SU-DHL-6 (cell line): ENCODE results near the gene ATP9A.

Experiments used
- H2AFZ ChIP-seq: fragments of 200-600 bp; sonication (generic); 2 replicates; pipeline ENCODE4 v1.6.1; 2014; ENCODE audit warnings: low read depth, mild to moderate bottlenecking, moderate library complexity, mixed read lengths, antibody characterized with exemption, low read length; ENCODE audit not compliant: severe bottlenecking
- H3F3A ChIP-seq: fragments of 200-600 bp; shearing (Covaris generic); 2 replicates; pipeline ENCODE4 v1.6.0; 2016; ENCODE audit warnings: antibody characterized with exemption, mild to moderate bottlenecking; ENCODE audit not compliant: insufficient read depth
- H3K27ac ChIP-seq: fragments of 200-600 bp; sonication (generic); 2 replicates; pipeline ENCODE4 v1.5.1; 2016; ENCODE audit warnings: low read depth, mild to moderate bottlenecking, low read length, moderate library complexity, mixed read lengths
- H3K27me3 ChIP-seq: fragments of 200-600 bp; sonication (generic), shearing (Covaris generic); 2 replicates; pipeline ENCODE4 v1.6.0; 2014; ENCODE audit warnings: mild to moderate bottlenecking, low read length
- H3K36me3 ChIP-seq: fragments of 200-600 bp; sonication (generic); 2 replicates; pipeline ENCODE4 v1.6.1; 2014; ENCODE audit warnings: mild to moderate bottlenecking, low read length, mixed read lengths
- H3K4me2 ChIP-seq: fragments of 300-600, 200-600 bp; shearing (Covaris generic), sonication (generic); 2 replicates; pipeline ENCODE4 v1.6.0; 2014; ENCODE audit warnings: low read length, low read depth, mild to moderate bottlenecking; ENCODE audit not compliant: poor library complexity, severe bottlenecking
- H3K4me3 ChIP-seq: fragments of 200-600 bp; sonication (generic); 2 replicates; pipeline ENCODE4 v1.5.1; 2014; ENCODE audit warnings: antibody characterized with exemption, low read length, mild to moderate bottlenecking, mixed read lengths; ENCODE audit not compliant: insufficient read depth, poor library complexity, severe bottlenecking
- H3K79me2 ChIP-seq: fragments of 200-600 bp; sonication (generic); 2 replicates; pipeline ENCODE4 v1.6.1; 2014; ENCODE audit warnings: mild to moderate bottlenecking, low read length, moderate library complexity; ENCODE audit not compliant: insufficient read depth
- H3K9ac ChIP-seq: fragments of 200-600 bp; sonication (generic); 2 replicates; pipeline ENCODE4 v1.7.0; 2014; ENCODE audit warnings: mild to moderate bottlenecking, low read length
- H3K9me2 ChIP-seq: fragments of 200-600 bp; sonication (generic); replicated peaks from 2 replicates; pipeline ENCODE4 v1.6.1; 2014; ENCODE audit warnings: low read length; ENCODE audit not compliant: insufficient read depth
- H3K9me3 ChIP-seq: fragments of 200-600 bp; sonication (generic); 2 replicates; pipeline ENCODE4 v1.6.1; 2014; ENCODE audit warnings: low read length, mixed read lengths; ENCODE audit not compliant: insufficient read depth
- H4K20me1 ChIP-seq: fragments of 200-600 bp; sonication (generic); 2 replicates; pipeline ENCODE4 v1.6.1; 2014; ENCODE audit warnings: low read depth, mild to moderate bottlenecking, antibody characterized with exemption, low read length, moderate library complexity, mixed read lengths
- CTCF ChIP-seq: fragments of 200-600 bp; sonication (generic); IDR thresholded peaks from one replicate; pipeline ENCODE4 v1.5.1; 2017; ENCODE audit warnings: antibody characterized with exemption, mild to moderate bottlenecking, low read length, moderate library complexity; ENCODE audit not compliant: insufficient read depth, poor library complexity, severe bottlenecking
- EZH2phosphoT487 ChIP-seq: fragments of 200-600 bp; sonication (generic), shearing (Covaris generic); conservative IDR thresholded peaks from 2 replicates; pipeline ENCODE4 v1.6.1; 2018; ENCODE audit warnings: mild to moderate bottlenecking, antibody characterized with exemption, low read length, moderate library complexity, mixed read lengths

Gene ATP9A

GRCh38 chr20:51573576-51574243, 194.5 kb downstream of the ATP9A start:
- no peaks in the 10 kb centered on the region for H3K9me3 ChIP-seq
- H3F3A ChIP-seq: no peaks in the 10 kb centered on the region
- H3K9ac ChIP-seq: no peak overlapping the region
- H3K27ac ChIP-seq: no peak overlapping the region
- H3K27me3 ChIP-seq: no peaks in the 10 kb centered on the region
- no peak overlapping the region for H3K4me3 ChIP-seq
- no peak for TF ChIP-seq EZH2phosphoT487
- no peaks in the 10 kb centered on the region for H3K9me2 ChIP-seq
- no peak overlapping the region for H3K4me2 ChIP-seq
- no peaks in the 10 kb centered on the region for H3K79me2 ChIP-seq
- no peaks in the 10 kb centered on the region for H3K36me3 ChIP-seq
- no peaks in the 10 kb centered on the region for H4K20me1 ChIP-seq
- H2AFZ ChIP-seq: no peak overlapping the region

GRCh38 chr20:51571460-51571794, 196.8 kb downstream of the ATP9A start:
- Histone ChIP-seq H3K9ac (no peak overlapping the region), H3K4me3 (no peak overlapping the region), H3K27me3 (no peaks in the 10 kb centered on the region), H4K20me1 (no peaks in the 10 kb centered on the region), H3K9me2 (no peaks in the 10 kb centered on the region), H3K79me2 (no peaks in the 10 kb centered on the region), H3K27ac (no peak overlapping the region), H3K9me3 (no peaks in the 10 kb centered on the region), H2AFZ (no peak overlapping the region), H3K4me2 (no peak overlapping the region), H3F3A (no peaks in the 10 kb centered on the region), H3K36me3 (no peaks in the 10 kb centered on the region)
- TF ChIP-seq CTCF: no peak
- no peak for TF ChIP-seq EZH2phosphoT487

GRCh38 chr20:51570739-51571459, 197.3 kb downstream of the ATP9A start:
- Histone ChIP-seq H3K9me3 (no peaks in the 10 kb centered on the region), H3K27me3 (no peaks in the 10 kb centered on the region), H3K36me3 (no peaks in the 10 kb centered on the region), H3K27ac (no peak overlapping the region), H3K9me2 (no peaks in the 10 kb centered on the region), H3F3A (no peaks in the 10 kb centered on the region), H3K79me2 (no peaks in the 10 kb centered on the region), H3K4me3 (no peak overlapping the region), H2AFZ (no peak overlapping the region), H3K4me2 (no peak overlapping the region), H4K20me1 (no peaks in the 10 kb centered on the region), H3K9ac (no peak overlapping the region)
- no peak for TF ChIP-seq CTCF
- no peak for TF ChIP-seq EZH2phosphoT487
